Adrenal gland (tissue), 12 donors: ENCODE results near the gene PPP1R1C. TPM values are rescaled to one million over a fixed set of nuclear protein-coding genes. Genes with fewer than 3 reads are reported as not detected.

Experiments used
- DNase-seq, 7 donors: peaks; one replicate each; pipeline ENCODE4 v3.0.0-alpha.2; 2019 to 2020
- H3K27ac ChIP-seq, 5 donors: fragments of 200-600 bp; sonication (generic) in 4 of 5; 1 replicate in 3 of 5; 2 replicates in 2 of 5; pipeline versions ENCODE4 v1.5.1 to v1.8.0; 2016 to 2020; ENCODE audit warnings: mild to moderate bottlenecking in 1 of 5
- H3K27me3 ChIP-seq: fragments of 200-600 bp; 2 replicates; pipeline ENCODE4 v1.8.0; 2021
- H3K36me3 ChIP-seq, 2 donors: fragments of 200-600 bp; replicated peaks in 1 of 2; 1 replicate in 1 of 2; 2 replicates in 1 of 2; pipeline versions ENCODE4 v1.5.1 to v1.8.0; 2018 to 2022
- H3K4me1 ChIP-seq, 2 donors: fragments of 200-600 bp; replicated peaks in 1 of 2; 1 replicate in 1 of 2; 2 replicates in 1 of 2; pipeline versions ENCODE4 v1.5.1 to v1.8.0; 2018 to 2021
- H3K4me3 ChIP-seq, 4 donors: fragments of 200-600 bp; sonication (generic) in 3 of 4; one replicate each; pipeline ENCODE4 v1.5.1; 2016 to 2018
- H3K9me3 ChIP-seq, 3 donors: fragments of 200-600 bp; sonication (generic) in 1 of 3; replicated peaks in 1 of 3; 1 replicate in 2 of 3; 2 replicates in 1 of 3; pipeline versions ENCODE4 v1.5.1 to v1.8.0; 2016 to 2021
- CTCF ChIP-seq, 6 experiments: fragments of 450-650 bp in 4 of 6; fragments of 200-600 bp in 2 of 6; sonication (generic) in 1 of 6; IDR thresholded peaks; 1 replicate in 5 of 6; 2 replicates in 1 of 6; pipeline versions ENCODE4 v1.5.1 to v1.8.0; 2016 to 2021; ENCODE audit warnings: antibody characterized with exemption in 6 of 6, mild to moderate bottlenecking in 2 of 6, moderate library complexity in 1 of 6
- POLR2A ChIP-seq, 2 donors: fragments of 450-650 bp; IDR thresholded peaks; one replicate each; pipeline ENCODE4 v1.6.1; 2017; ENCODE audit warnings: antibody characterized with exemption in 2 of 2, mild to moderate bottlenecking in 2 of 2, moderate library complexity in 1 of 2
- WGBS, 4 donors: extraction: QIAGEN DNeasy Blood & Tissue Kit in 2 of 4; methylation state at CpG; one replicate each; pipeline versions ENCODE4 v1.1.5 to v1.1.7; 2013 to 2017; 5-methylcytosine and 5-hydroxymethylcytosine counted together
- intact Hi-C, 2 donors: fragments of 100-400 bp; cut with DNase I; formaldehyde crosslinking; loops; one replicate each; pipeline versions ENCODE4 v1.14.1 to v1.15.0; 2022 to 2023
- polyA plus RNA-seq, 3 donors: library from polyadenylated mRNA; stranded (reverse); fragments of 200-250 nt in 2 of 3; fragments of 350-450 nt in 1 of 3; fragmentation: Illumina TruSeq in 1 of 3; extraction: RNeasy Lipid Tissue Mini Kit (QIAGEN cat#74804) in 1 of 3; gene quantifications; one replicate each; pipeline ENCODE4 v1.2.3, GENCODE V29; 2013 to 2014
- total RNA-seq, 9 donors: library from RNA; depleted of rRNA in 4 of 9; stranded (reverse); fragments of >200 nt in 4 of 9; fragments of 120-200 nt in 1 of 9; fragmentation: NEBNext Ultra II Directional in 1 of 9; extraction: Animal tissue kit (Norgen Biotek cat#: 25700) in 1 of 9; gene quantifications; one replicate each; pipeline versions ENCODE4 v1.1.0 to v1.2.4, GENCODE V29; 2013 to 2023
- donor health status: healthy with polysubstance abuse.
- donor health status: Bipolar disorder and iron deficiency.
- donor health status: DM: yes; HTN: yes; CAD: no.
- donor health status: DM: no; HTN: no; CAD: no.
- donor health status: DM: no; HTN: no; CAD: no.
- donor health status: DM: yes; HTN: yes; CAD: no.

PPP1R1C gene
- total and polyA plus RNA-seq, 12 donors: 0.29 to 5.9 (median 1.4) TPM; not detected in 3

GRCh38 chr2:181998891-181999654 lies 13.4 kb downstream of the PPP1R1C start:
- H3K27me3 ChIP-seq: no peaks in the 10 kb centered on the region
- H3K4me3 ChIP-seq: no peak overlapping the region
- no peaks in the 10 kb centered on the region for H3K36me3 ChIP-seq
- no peaks in the 10 kb centered on the region for H3K4me1 ChIP-seq
- intact Hi-C loops: no loop called here
- no peak overlapping the region for H3K27ac ChIP-seq
- TF ChIP-seq CTCF (IDR thresholded peaks at IDR 0.05): no peak
- TF ChIP-seq POLR2A (IDR thresholded peaks at IDR 0.05): no peak
- no peaks in the 10 kb centered on the region for H3K9me3 ChIP-seq
- 61 to 73% (median 69%) methylated on average over 2 of the region's 2 CpGs for WGBS, 4 donors
- DNase-seq: no peak

DNA sequence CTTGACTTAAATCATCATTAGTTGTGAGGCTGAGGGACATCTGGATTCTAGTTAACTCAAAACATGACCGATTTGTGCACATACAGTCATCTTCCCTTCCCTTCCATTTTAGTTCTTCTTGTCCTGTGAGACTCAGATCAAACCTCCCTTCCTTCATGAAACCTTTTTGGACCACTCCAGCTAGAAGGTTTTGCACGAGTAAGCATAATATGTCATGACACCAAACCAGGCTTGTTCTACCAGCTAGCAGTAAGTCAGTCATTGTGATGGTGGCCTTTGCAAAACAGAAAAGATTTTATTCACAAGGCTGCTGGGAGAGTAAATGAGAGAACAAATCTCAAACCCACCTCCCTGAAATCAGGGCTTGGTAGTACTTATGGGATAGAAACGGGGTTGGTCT lies 14.3 kb downstream of the PPP1R1C start:
- Histone ChIP-seq H3K27me3 (no peaks in the 10 kb centered on the region), H3K27ac (no peak overlapping the region), H3K4me1 (no peaks in the 10 kb centered on the region), H3K4me3 (no peak overlapping the region), H3K36me3 (no peaks in the 10 kb centered on the region), H3K9me3 (no peaks in the 10 kb centered on the region)
- intact Hi-C loops: no loop called here
- WGBS, 4 donors: 73 to 88% (median 82%) methylated on average over 3 of the region's 3 CpGs
- DNase-seq: no peak
- TF ChIP-seq CTCF (IDR thresholded peaks at IDR 0.05): no peak
- no peak for TF ChIP-seq POLR2A (IDR thresholded peaks at IDR 0.05)

GRCh38 chr2:182004945-182005520 lies 19.4 kb downstream of the PPP1R1C start:
- Histone ChIP-seq H3K27me3 (no peaks in the 10 kb centered on the region), H3K27ac (no peak overlapping the region), H3K4me3 (no peak overlapping the region), H3K36me3 (no peaks in the 10 kb centered on the region), H3K9me3 (no peaks in the 10 kb centered on the region), H3K4me1 (no peaks in the 10 kb centered on the region)
- no peak for DNase-seq
- intact Hi-C loops: no loop called here
- WGBS, 4 donors: 77 to 87% (median 81%) methylated on average over 2 of the region's 2 CpGs
- TF ChIP-seq CTCF (IDR thresholded peaks at IDR 0.05): no peak
- no peak for TF ChIP-seq POLR2A (IDR thresholded peaks at IDR 0.05)

GRCh38 chr2:182006595-182007341 lies 21.1 kb downstream of the PPP1R1C start:
- 83 to 89% (median 85%) methylated on average over 4 of the region's 4 CpGs for whole genome bisulfite sequencing, 4 donors
- no peaks in the 10 kb centered on the region for H3K9me3 ChIP-seq
- no peaks in the 10 kb centered on the region for H3K27me3 ChIP-seq
- no peaks in the 10 kb centered on the region for H3K4me1 ChIP-seq
- TF ChIP-seq POLR2A (IDR thresholded peaks at IDR 0.05) (no peak), CTCF (IDR thresholded peaks at IDR 0.05) (no peak)
- H3K4me3 ChIP-seq: no peak overlapping the region
- DNase-seq: no peak
- intact Hi-C loops: no loop called here
- H3K36me3 ChIP-seq: no peaks in the 10 kb centered on the region
- H3K27ac ChIP-seq: no peak overlapping the region
